ENCODE results near the gene GPRC5B. TPM values are rescaled to one million over a fixed set of nuclear protein-coding genes. Genes with fewer than 3 reads are reported as not detected.

Gene GPRC5B
- total and polyA plus RNA-seq, 2 of the 8 experiments (the other 6 are each of a cell fraction or from before 2014, with no cell fraction given) = 106 to 160 TPM

GRCh38 chr16:19879241-19879792 is 5.3 kb downstream of the GPRC5B start:
- peaks cover 0 to 31% (median 2%) of the 10 kb centered on the region in 4 experiments; a peak in 3 of 8 replicates for H3K36me3 ChIP-seq (ENCODE audit: control insufficient read depth in 2 of 4, insufficient read depth in 4 of 4, low read length in 3 of 4)
- WGBS, 2 experiments (ENCODE audit: extremely low coverage in 1 of 2, insufficient coverage in 1 of 2, insufficient read length in 1 of 2, insufficient replicate concordance in 2 of 2, low coverage in 1 of 2, low lambda C conversion rate in 2 of 2, missing lambda C conversion rate in 1 of 2) = 54% methylated on average over 13 of the region's 13 CpGs; no CpG with 5 or more reads in 1 of the 2 experiments
- peak overlapping the region; percentile 88; the same call in 1 of the 2 replicates for H2BK15ac ChIP-seq (ENCODE audit: low read length)
- H2AK5ac ChIP-seq (ENCODE audit: low read depth, low read length) = peak overlapping the region; percentile 100
- H3K14ac ChIP-seq (ENCODE audit: insufficient read length) = no peak overlapping the region
- peak overlapping the region; percentile 55; the same call in 1 of the 2 replicates for H3K27ac ChIP-seq (ENCODE audit: low read depth, low read length)
- H3K23me2 ChIP-seq (ENCODE audit: low read depth, low read length) = peaks cover 15% of the 10 kb centered on the region; the same call in 1 of the 2 replicates
- no peak overlapping the region for H2BK20ac ChIP-seq (ENCODE audit: low read length)
- peak overlapping the region; percentile 71 for H3K18ac ChIP-seq (ENCODE audit: extremely low read depth, low read length)
- H4K20me1 ChIP-seq (replicated peaks in 1 of 2; ENCODE audit: control insufficient read depth in 1 of 2, insufficient read depth in 2 of 2, low read length in 2 of 2) = peaks cover 17 to 18% of the 10 kb centered on the region in 2 experiments
- H2BK5ac ChIP-seq (ENCODE audit: low read depth, low read length) = peak overlapping the region; percentile 93
- no peak overlapping the region for H2BK120ac ChIP-seq (replicated peaks; ENCODE audit: low read depth, low read length)
- ChIA-PET POLR2A (ENCODE audit: partially characterized antibody) (interaction anchor here (0.6 to 11.4 kb wide), 12 partner anchors 9 to 816 kb away, joined by 3 to 114 read pairs (median 4); partner anchors contain the start of genes IQCK and KNOP1), CTCF (ENCODE audit: partially characterized antibody) (interaction anchor here (0.9 to 2.1 kb wide), 11 partner anchors 9 to 282 kb away, joined by 3 to 8 read pairs (median 3); no protein-coding TSS in a partner anchor)
- H3K4me3 ChIP-seq (ENCODE audit: extremely low read depth in 1 of 4, insufficient read depth in 2 of 4, low read depth in 3 of 4, low read length in 4 of 4) = no peak overlapping the region; a peak in 1 of 8 replicates
- H4K91ac ChIP-seq (replicated peaks; ENCODE audit: insufficient read length, low read length) = peak overlapping the region; percentile 67
- H2BK12ac ChIP-seq (ENCODE audit: low read depth, low read length) = peak overlapping the region; percentile 84
- FAIRE-seq = peak; percentile 86
- peak overlapping the region; percentile 26 to 37; a peak in 2 of 4 replicates for H3K4me2 ChIP-seq (ENCODE audit: insufficient read depth in 1 of 2, low read depth in 2 of 2, low read length in 2 of 2)
- no peak overlapping the region for H4K8ac ChIP-seq (ENCODE audit: extremely low read depth, insufficient read depth, low read length)
- no peak overlapping the region for H3K56ac ChIP-seq (replicated peaks; ENCODE audit: insufficient read length, low read depth, low read length)
- H3K79me2 ChIP-seq (ENCODE audit: control insufficient read depth in 1 of 2, insufficient read depth in 2 of 2, low read length in 2 of 2) = peaks cover 28 to 94% of the 10 kb centered on the region in 2 experiments
- H4K5ac ChIP-seq (ENCODE audit: insufficient read length, low read depth, low read length) = peak overlapping the region; percentile 54
- peak overlapping the region; percentile 24 for H3K4ac ChIP-seq (replicated peaks; ENCODE audit: insufficient read length, low read depth, low read length)
- no peak overlapping the region for H2AFZ ChIP-seq (ENCODE audit: low read length)
- H3K27me3 ChIP-seq (replicated peaks in 1 of 4; ENCODE audit: control insufficient read depth in 3 of 4, extremely low read depth in 1 of 4, insufficient read depth in 3 of 4, low read length in 3 of 4) = no peaks in the 10 kb centered on the region
- DNase-seq (ENCODE audit: low read depth in 1 of 2, low spot score in 2 of 2) = peak; percentile 34 to 56
- H3K9me3 ChIP-seq (ENCODE audit: insufficient read depth in 2 of 2, low read depth in 1 of 2, low read length in 1 of 2) = no peaks in the 10 kb centered on the region
- peaks cover 36% of the 10 kb centered on the region for H3K79me1 ChIP-seq (ENCODE audit: low read depth, low read length)
- H3K9ac ChIP-seq (replicated peaks in 1 of 4; ENCODE audit: extremely low read depth in 1 of 4, low read depth in 3 of 4, low read length in 3 of 4) = peak overlapping the region in 1 of 4 experiments; percentile 24; a peak in 1 of 7 replicates
- peaks cover 9 to 45% (median 29%) of the 10 kb centered on the region in 4 experiments for H3K4me1 ChIP-seq (replicated peaks in 1 of 4; ENCODE audit: control insufficient read depth in 3 of 4, insufficient read depth in 4 of 4, low read length in 3 of 4)
- H3K23ac ChIP-seq (ENCODE audit: insufficient read length) = no peak overlapping the region
- TF ChIP-seq SRF (IDR thresholded peaks at IDR 0.05; ENCODE audit: low read depth, low read length) (no peak), MAFK (IDR thresholded peaks at IDR 0.05; ENCODE audit: low read depth, low read length) (no peak), NRF1 (IDR thresholded peaks at IDR 0.05; ENCODE audit: low read depth, low read length) (no peak), SAP30 (IDR thresholded peaks at IDR 0.05; ENCODE audit: insufficient read depth, insufficient replicate concordance, low read length) (no peak), POU5F1 (IDR thresholded peaks at IDR 0.05; ENCODE audit: low read depth, low read length) (no peak), TEAD4 (IDR thresholded peaks at IDR 0.05; ENCODE audit: low read depth, low read length) (no peak), ASH2L (IDR thresholded peaks at IDR 0.05; ENCODE audit: low read length) (peak; percentile 27), KDM5A (IDR thresholded peaks at IDR 0.05; ENCODE audit: low read length) (no peak), EGR1 (IDR thresholded peaks at IDR 0.05; ENCODE audit: borderline replicate concordance, low read depth, low read length) (no peak), BCL11A (IDR thresholded peaks at IDR 0.05; ENCODE audit: low read depth in 2 of 2, low read length in 2 of 2) (no peak), RAD21 (IDR thresholded peaks at IDR 0.05 in 1 of 2, conservative IDR thresholded peaks at IDR 0.05 in 1 of 2; ENCODE audit: low read depth in 2 of 2, low read length in 2 of 2) (peak; percentile 17 to 47; a peak in 3 of 4 replicates), RFX5 (IDR thresholded peaks at IDR 0.05; ENCODE audit: borderline replicate concordance, low read depth, low read length) (no peak), SP1 (IDR thresholded peaks at IDR 0.05; ENCODE audit: low read depth, low read length) (0 out of 2 replicates have a peak, but pooled peaks have one; percentile 22)
